HepG2 (cell line): ENCODE measurements around the gene UBE2E1. TPM values are rescaled to one million over a fixed set of nuclear protein-coding genes. Genes with fewer than 3 reads are reported as not detected.

Source experiments
- BCL3 ChIP-seq: sonication (generic); formaldehyde crosslinking; IDR thresholded peaks from 2 replicates; pipeline ENCODE4 v1.5.1; 2020; ENCODE audit warnings: mild to moderate bottlenecking, missing genetic modification reagents, moderate library complexity
- BRD4 ChIP-seq: sonication (generic); formaldehyde crosslinking; IDR thresholded peaks from 2 replicates; pipeline ENCODE4 v1.4.0; 2020; ENCODE audit warnings: missing genetic modification reagents
- HBP1 ChIP-seq: IDR thresholded peaks from 2 replicates; pipeline ENCODE4 v1.6.1; 2016; ENCODE audit warnings: low read depth, control low read depth
- HDAC1 ChIP-seq: sonication (generic); formaldehyde crosslinking; IDR thresholded peaks from 2 replicates; pipeline ENCODE4 v1.5.1; 2020; ENCODE audit warnings: mild to moderate bottlenecking, missing genetic modification reagents
- HNRNPL ChIP-seq: fragments of 200-400 bp; formaldehyde crosslinking; IDR thresholded peaks from 2 replicates; pipeline ENCODE4 v1.6.1; 2017; ENCODE audit warnings: mild to moderate bottlenecking, low read depth, low read length
- HNRNPLL ChIP-seq: fragments of 200-400 bp; formaldehyde crosslinking; IDR thresholded peaks from 2 replicates; pipeline ENCODE4 v1.6.1; 2017; ENCODE audit warnings: mild to moderate bottlenecking, low read depth, low read length; ENCODE audit not compliant: poor library complexity, severe bottlenecking
- KLF6 ChIP-seq: IDR thresholded peaks from 2 replicates; pipeline ENCODE4 v1.8.0; 2016; ENCODE audit warnings: missing biosample characterization, missing genetic modification reagents
- KMT2A ChIP-seq: sonication (generic); formaldehyde crosslinking; IDR thresholded peaks from 2 replicates; pipeline ENCODE4 v1.4.0; 2020; ENCODE audit warnings: missing genetic modification reagents
- PCBP1 ChIP-seq: fragments of 200-400 bp; formaldehyde crosslinking; IDR thresholded peaks from 2 replicates; pipeline ENCODE4 v1.6.1; 2017; ENCODE audit warnings: mild to moderate bottlenecking, low read depth, low read length, borderline replicate concordance
- SKI ChIP-seq: fragments of 450-650 bp; IDR thresholded peaks from one replicate; pipeline ENCODE4 v1.6.1; 2018; ENCODE audit warnings: mild to moderate bottlenecking; ENCODE audit not compliant: partially characterized antibody
- TARDBP ChIP-seq: sonication (generic); formaldehyde crosslinking; IDR thresholded peaks from 2 replicates; pipeline ENCODE4 v1.8.0; 2022; ENCODE audit warnings: mild to moderate bottlenecking, missing genetic modification reagents
- TOPORS ChIP-seq: sonication (generic); formaldehyde crosslinking; IDR thresholded peaks from 2 replicates; pipeline ENCODE4 v1.8.0; 2023; ENCODE audit warnings: mild to moderate bottlenecking, missing genetic modification reagents
- UBTF ChIP-seq: sonication (generic); formaldehyde crosslinking; IDR thresholded peaks from 2 replicates; pipeline ENCODE4 v1.4.0; 2020; ENCODE audit warnings: mild to moderate bottlenecking, missing genetic modification reagents
- YY1 ChIP-seq: IDR thresholded peaks from 2 replicates; pipeline ENCODE4 v1.6.1; 2011; ENCODE audit warnings: low read length, low read depth, moderate library complexity, mild to moderate bottlenecking; ENCODE audit not compliant: insufficient read depth, insufficient replicate concordance
- ZHX1 ChIP-seq: sonication (generic); formaldehyde crosslinking; IDR thresholded peaks from 2 replicates; pipeline ENCODE4 v1.8.1; 2022; ENCODE audit warnings: low read depth, mild to moderate bottlenecking, missing genetic modification reagents
- ZNF12 ChIP-seq: sonication (generic); formaldehyde crosslinking; IDR thresholded peaks from 2 replicates; pipeline ENCODE4 v1.5.0; 2020; ENCODE audit warnings: missing genetic modification reagents
- ZNF607 ChIP-seq: sonication (generic); formaldehyde crosslinking; IDR thresholded peaks from 2 replicates; pipeline ENCODE4 v1.5.1; 2020; ENCODE audit warnings: missing genetic modification reagents, mild to moderate bottlenecking, borderline replicate concordance
- ZNF766 ChIP-seq: sonication (generic); formaldehyde crosslinking; IDR thresholded peaks from 2 replicates; pipeline ENCODE4 v1.5.0; 2020; ENCODE audit warnings: missing genetic modification reagents, borderline replicate concordance
- ZNF773 ChIP-seq: sonication (generic); formaldehyde crosslinking; IDR thresholded peaks from 2 replicates; pipeline ENCODE4 v1.4.0; 2020; ENCODE audit warnings: missing genetic modification reagents, borderline replicate concordance
- ZNF879 ChIP-seq: sonication (generic); formaldehyde crosslinking; IDR thresholded peaks from 2 replicates; pipeline ENCODE4 v1.8.1; 2023; ENCODE audit warnings: missing genetic modification reagents
- polyA plus RNA-seq, 8 experiments: library from polyadenylated mRNA; depleted of rRNA in 3 of 8; stranded (reverse) in 7 of 8; unstranded in 1 of 8; fragments of >200 nt; fragmentation: Illumina TruSeq in 4 of 8; extraction: Trizol in 4 of 8; gene quantifications; 2 replicates each; pipeline versions ENCODE4 v1.2.1 to v1.2.3, GENCODE V29; 2011 to 2016; ENCODE audit warnings: low read depth in 4 of 8, missing spikeins in 1 of 8, mixed read lengths in 1 of 8; ENCODE audit not compliant: insufficient read depth in 1 of 8
- total RNA-seq, 5 experiments: library from RNA; depleted of rRNA; stranded (reverse); fragments of >200 nt; fragmentation: Illumina TruSeq; extraction: Trizol; gene quantifications; 2 replicates each; pipeline ENCODE4 v1.2.3, GENCODE V29; 2016; ENCODE audit warnings: low read depth in 1 of 5

The UBE2E1 gene
- total and polyA plus RNA-seq, 2 of the 13 experiments (the other 11 are each of a cell fraction or from before 2014, with no cell fraction given), result 55.4 to 61.8 TPM

GRCh38 chr3:23810343-23811184, 4.8 kb downstream of the UBE2E1 start (continued):
- TF ChIP-seq ZHX1 (CRISPR knock-in tag) (peak; percentile 21; the same call in 1 of the 2 replicates), HDAC1 (peak; percentile 43), HNRNPLL (peak; percentile 16), ZNF766 (CRISPR knock-in tag) (0 out of 2 replicates have a peak, but pooled peaks have one; percentile 2), BRD4 (CRISPR knock-in tag) (peak; percentile 7; the same call in 1 of the 2 replicates), HBP1 (CRISPR knock-in tag) (peak; percentile 61; the same call in 1 of the 2 replicates), TOPORS (CRISPR knock-in tag) (peak; percentile 56; the same call in 1 of the 2 replicates), YY1 (peak; percentile 94), KLF6 (CRISPR knock-in tag) (peak; percentile 60; the same call in 1 of the 2 replicates), ZNF607 (peak; percentile 41; the same call in 1 of the 2 replicates), ZNF773 (CRISPR knock-in tag) (0 out of 2 replicates have a peak, but pooled peaks have one; percentile 24), ZNF12 (CRISPR knock-in tag) (0 out of 2 replicates have a peak, but pooled peaks have one; percentile 41), KMT2A (CRISPR knock-in tag) (peak; percentile 51; the same call in 1 of the 2 replicates), TARDBP (CRISPR knock-in tag) (0 out of 2 replicates have a peak, but pooled peaks have one; percentile 10), SKI (no peak), BCL3 (CRISPR knock-in tag) (peak; percentile 33; the same call in 1 of the 2 replicates), UBTF (CRISPR knock-in tag) (peak; percentile 68; the same call in 1 of the 2 replicates), PCBP1 (no peak), HNRNPL (peak; percentile 95), ZNF879 (CRISPR knock-in tag) (0 out of 2 replicates have a peak, but pooled peaks have one; percentile 44)
